HEK293 (cell line): ENCODE data around the gene TNNT2.

ENCODE experiments used
- GLIS1 ChIP-seq: fragments of 450-650 bp; formaldehyde crosslinking; IDR thresholded peaks from 2 replicates; pipeline ENCODE4 v1.5.1; 2016; ENCODE audit warnings: missing biosample characterization, missing genetic modification characterization
- GLIS2 ChIP-seq: fragments of 450-650 bp; formaldehyde crosslinking; IDR thresholded peaks from 2 replicates; pipeline ENCODE4 v1.5.1; 2016; ENCODE audit warnings: missing biosample characterization, missing genetic modification characterization
- IKZF3 ChIP-seq: fragments of 450-650 bp; IDR thresholded peaks from 2 replicates; pipeline ENCODE4 v1.5.0; 2018; ENCODE audit warnings: missing biosample characterization, mild to moderate bottlenecking, missing genetic modification characterization, moderate library complexity
- KLF10 ChIP-seq: fragments of 450-650 bp; IDR thresholded peaks from 2 replicates; pipeline ENCODE4 v1.5.1; 2018; ENCODE audit warnings: missing biosample characterization, mild to moderate bottlenecking, missing genetic modification characterization
- KLF7 ChIP-seq: fragments of 450-650 bp; formaldehyde crosslinking; IDR thresholded peaks from 2 replicates; pipeline ENCODE4 v1.5.1; 2016; ENCODE audit warnings: missing biosample characterization, missing genetic modification characterization, borderline replicate concordance
- KLF8 ChIP-seq: fragments of 450-650 bp; formaldehyde crosslinking; IDR thresholded peaks from 2 replicates; pipeline ENCODE4 v1.5.1; 2016; ENCODE audit warnings: missing biosample characterization, missing genetic modification characterization
- MYNN ChIP-seq: fragments of 450-650 bp; formaldehyde crosslinking; IDR thresholded peaks from 2 replicates; pipeline ENCODE4 v1.5.1; 2016; ENCODE audit warnings: missing biosample characterization, missing genetic modification characterization, borderline replicate concordance
- MZF1 ChIP-seq: fragments of 450-650 bp; formaldehyde crosslinking; IDR thresholded peaks from 2 replicates; pipeline ENCODE4 v1.5.1; 2017; ENCODE audit warnings: missing biosample characterization, missing genetic modification characterization, borderline replicate concordance
- SCRT1 ChIP-seq: fragments of 450-650 bp; formaldehyde crosslinking; IDR thresholded peaks from 2 replicates; pipeline ENCODE4 v1.5.1; 2016; ENCODE audit warnings: missing biosample characterization, missing genetic modification characterization, borderline replicate concordance
- YY2 ChIP-seq: fragments of 450-650 bp; formaldehyde crosslinking; IDR thresholded peaks from 2 replicates; pipeline ENCODE4 v1.5.1; 2016; ENCODE audit warnings: missing biosample characterization, missing genetic modification characterization
- ZBTB17 ChIP-seq: fragments of 450-650 bp; formaldehyde crosslinking; IDR thresholded peaks from 2 replicates; pipeline ENCODE4 v1.5.1; 2016; ENCODE audit warnings: missing biosample characterization, missing genetic modification characterization
- ZNF10 ChIP-seq: fragments of 450-650 bp; formaldehyde crosslinking; IDR thresholded peaks from 2 replicates; pipeline ENCODE4 v1.5.1; 2017; ENCODE audit warnings: missing biosample characterization, missing genetic modification characterization
- ZNF214 ChIP-seq: fragments of 450-650 bp; formaldehyde crosslinking; IDR thresholded peaks from 2 replicates; pipeline ENCODE4 v1.5.1; 2017; ENCODE audit warnings: missing biosample characterization, mild to moderate bottlenecking, missing genetic modification characterization, borderline replicate concordance
- ZNF24 ChIP-seq: fragments of 450-650 bp; formaldehyde crosslinking; IDR thresholded peaks from 2 replicates; pipeline ENCODE4 v1.5.1; 2016; ENCODE audit warnings: missing biosample characterization, missing genetic modification characterization
- ZNF341 ChIP-seq: fragments of 450-650 bp; formaldehyde crosslinking; IDR thresholded peaks from 2 replicates; pipeline ENCODE4; 2016; ENCODE audit warnings: low read depth, missing biosample characterization, missing genetic modification characterization
- ZNF416 ChIP-seq: fragments of 450-650 bp; formaldehyde crosslinking; IDR thresholded peaks from 2 replicates; pipeline ENCODE4 v1.5.1; 2016; ENCODE audit warnings: missing biosample characterization, missing genetic modification characterization
- ZNF501 ChIP-seq: fragments of 450-650 bp; formaldehyde crosslinking; IDR thresholded peaks from 2 replicates; pipeline ENCODE4 v1.5.1; 2016; ENCODE audit warnings: missing biosample characterization, missing genetic modification characterization
- ZNF521 ChIP-seq: fragments of 450-650 bp; formaldehyde crosslinking; IDR thresholded peaks from 2 replicates; pipeline ENCODE4 v1.5.1; 2017; ENCODE audit warnings: missing biosample characterization, mild to moderate bottlenecking, missing genetic modification characterization
- ZNF530 ChIP-seq: fragments of 450-650 bp; formaldehyde crosslinking; IDR thresholded peaks from 2 replicates; pipeline ENCODE4 v1.5.1; 2016; ENCODE audit warnings: low read depth, missing biosample characterization, missing genetic modification characterization
- ZNF548 ChIP-seq: fragments of 450-650 bp; formaldehyde crosslinking; IDR thresholded peaks from 2 replicates; pipeline ENCODE4 v1.5.1; 2016; ENCODE audit warnings: missing biosample characterization, missing genetic modification characterization
- ZNF549 ChIP-seq: fragments of 450-650 bp; IDR thresholded peaks from 2 replicates; pipeline ENCODE4 v1.5.1; 2018; ENCODE audit warnings: missing biosample characterization, missing genetic modification characterization, mild to moderate bottlenecking, inconsistent platforms, moderate library complexity
- ZNF600 ChIP-seq: fragments of 450-650 bp; formaldehyde crosslinking; IDR thresholded peaks from 2 replicates; pipeline ENCODE4 v1.5.1; 2016; ENCODE audit warnings: missing biosample characterization, missing genetic modification characterization
- ZNF658 ChIP-seq: fragments of 450-650 bp; formaldehyde crosslinking; IDR thresholded peaks from 2 replicates; pipeline ENCODE4; 2016; ENCODE audit warnings: missing biosample characterization, missing genetic modification characterization
- ZNF707 ChIP-seq: fragments of 450-650 bp; formaldehyde crosslinking; IDR thresholded peaks from 2 replicates; pipeline ENCODE4 v1.5.1; 2016; ENCODE audit warnings: missing biosample characterization, missing genetic modification characterization
- ZNF747 ChIP-seq: fragments of 450-650 bp; formaldehyde crosslinking; IDR thresholded peaks from 2 replicates; pipeline ENCODE4 v1.5.1; 2016; ENCODE audit warnings: missing biosample characterization, missing genetic modification characterization
- ZNF776 ChIP-seq: fragments of 450-650 bp; formaldehyde crosslinking; IDR thresholded peaks from 2 replicates; pipeline ENCODE4 v1.5.0; 2017; ENCODE audit warnings: missing biosample characterization, missing genetic modification characterization, borderline replicate concordance
- ZNF830 ChIP-seq: fragments of 450-650 bp; IDR thresholded peaks from 2 replicates; pipeline ENCODE4 v1.5.0; 2018; ENCODE audit warnings: missing biosample characterization, missing genetic modification characterization, low read depth, mild to moderate bottlenecking, moderate library complexity
- ZSCAN16 ChIP-seq: fragments of 450-650 bp; formaldehyde crosslinking; IDR thresholded peaks from 2 replicates; pipeline ENCODE4 v1.5.1; 2016; ENCODE audit warnings: missing biosample characterization, missing genetic modification characterization
- TF ChIP-seq, protein P1 (sequence below): fragments of 450-650 bp; formaldehyde crosslinking; IDR thresholded peaks from 2 replicates; pipeline ENCODE4 v1.5.1; 2017; ENCODE audit warnings: missing biosample characterization, missing genetic modification characterization
- TF ChIP-seq, protein P2 (sequence below): fragments of 450-650 bp; formaldehyde crosslinking; IDR thresholded peaks from 2 replicates; pipeline ENCODE4 v1.5.1; 2016; ENCODE audit warnings: missing biosample characterization, missing genetic modification characterization
- TF ChIP-seq, protein P3 (sequence below): fragments of 450-650 bp; formaldehyde crosslinking; IDR thresholded peaks from 2 replicates; pipeline ENCODE4 v1.5.1; 2017; ENCODE audit warnings: missing biosample characterization, missing genetic modification characterization
- TF ChIP-seq, protein P4 (sequence below): fragments of 450-650 bp; formaldehyde crosslinking; optimal IDR thresholded peaks from 2 replicates; pipeline ENCODE3; 2016; ENCODE audit warnings: missing biosample characterization, mild to moderate bottlenecking, missing genetic modification characterization
- TF ChIP-seq, protein P5 (sequence below): fragments of 450-650 bp; formaldehyde crosslinking; IDR thresholded peaks from 2 replicates; pipeline ENCODE4 v1.5.1; 2017; ENCODE audit warnings: missing biosample characterization, missing genetic modification characterization

Gene TNNT2

DNA sequence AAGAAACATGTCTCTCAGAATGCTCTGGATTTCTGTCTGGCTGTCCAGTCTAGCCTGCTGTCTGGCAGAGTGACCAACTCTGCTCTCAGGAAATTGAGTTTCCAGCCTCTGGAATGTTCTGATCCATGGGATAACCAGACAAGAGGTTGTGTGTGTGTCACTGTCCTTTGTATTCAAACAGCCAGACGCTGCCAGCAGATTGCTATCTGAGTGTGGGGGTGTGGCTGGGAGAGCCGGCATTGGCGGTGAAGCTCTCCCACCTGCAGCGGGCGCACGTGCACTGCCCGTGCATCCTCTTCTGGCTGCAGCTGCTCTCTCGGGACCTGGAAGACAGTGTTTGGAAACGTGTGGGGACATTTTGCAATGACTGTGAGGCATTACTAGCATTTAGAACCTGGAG, 68.1 kb downstream of the TNNT2 start (continued):
- TF ChIP-seq, protein P1, sequence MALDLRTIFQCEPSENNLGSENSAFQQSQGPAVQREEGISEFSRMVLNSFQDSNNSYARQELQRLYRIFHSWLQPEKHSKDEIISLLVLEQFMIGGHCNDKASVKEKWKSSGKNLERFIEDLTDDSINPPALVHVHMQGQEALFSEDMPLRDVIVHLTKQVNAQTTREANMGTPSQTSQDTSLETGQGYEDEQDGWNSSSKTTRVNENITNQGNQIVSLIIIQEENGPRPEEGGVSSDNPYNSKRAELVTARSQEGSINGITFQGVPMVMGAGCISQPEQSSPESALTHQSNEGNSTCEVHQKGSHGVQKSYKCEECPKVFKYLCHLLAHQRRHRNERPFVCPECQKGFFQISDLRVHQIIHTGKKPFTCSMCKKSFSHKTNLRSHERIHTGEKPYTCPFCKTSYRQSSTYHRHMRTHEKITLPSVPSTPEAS (tag by site-specific recombination): no peak
- TF ChIP-seq ZNF830 (tag by site-specific recombination) (no peak), MZF1 (tag by site-specific recombination) (no peak), KLF7 (tag by site-specific recombination) (no peak), IKZF3 (tag by site-specific recombination) (peak; percentile 78), ZNF776 (tag by site-specific recombination) (no peak), ZNF214 (tag by site-specific recombination) (no peak), ZBTB17 (peak; percentile 72), MYNN (tag by site-specific recombination) (no peak), ZNF24 (tag by site-specific recombination) (no peak), ZNF549 (tag by site-specific recombination) (no peak), YY2 (tag by site-specific recombination) (no peak), ZNF747 (tag by site-specific recombination) (no peak), ZNF341 (tag by site-specific recombination) (peak; percentile 81), ZNF600 (tag by site-specific recombination) (no peak), ZSCAN16 (tag by site-specific recombination) (no peak), ZNF501 (tag by site-specific recombination) (no peak), ZNF530 (tag by site-specific recombination) (no peak), GLIS2 (tag by site-specific recombination) (0 out of 2 replicates have a peak, but pooled peaks have one; percentile 32), SCRT1 (no peak), ZNF658 (tag by site-specific recombination) (no peak), ZNF521 (tag by site-specific recombination) (no peak), KLF10 (tag by site-specific recombination) (peak; percentile 83), ZNF548 (tag by site-specific recombination) (no peak), ZNF10 (tag by site-specific recombination) (no peak), ZNF707 (no peak), KLF8 (tag by site-specific recombination) (peak; percentile 33; the same call in 1 of the 2 replicates), GLIS1 (peak; percentile 70), ZNF416 (tag by site-specific recombination) (no peak)
- TF ChIP-seq, protein P2, sequence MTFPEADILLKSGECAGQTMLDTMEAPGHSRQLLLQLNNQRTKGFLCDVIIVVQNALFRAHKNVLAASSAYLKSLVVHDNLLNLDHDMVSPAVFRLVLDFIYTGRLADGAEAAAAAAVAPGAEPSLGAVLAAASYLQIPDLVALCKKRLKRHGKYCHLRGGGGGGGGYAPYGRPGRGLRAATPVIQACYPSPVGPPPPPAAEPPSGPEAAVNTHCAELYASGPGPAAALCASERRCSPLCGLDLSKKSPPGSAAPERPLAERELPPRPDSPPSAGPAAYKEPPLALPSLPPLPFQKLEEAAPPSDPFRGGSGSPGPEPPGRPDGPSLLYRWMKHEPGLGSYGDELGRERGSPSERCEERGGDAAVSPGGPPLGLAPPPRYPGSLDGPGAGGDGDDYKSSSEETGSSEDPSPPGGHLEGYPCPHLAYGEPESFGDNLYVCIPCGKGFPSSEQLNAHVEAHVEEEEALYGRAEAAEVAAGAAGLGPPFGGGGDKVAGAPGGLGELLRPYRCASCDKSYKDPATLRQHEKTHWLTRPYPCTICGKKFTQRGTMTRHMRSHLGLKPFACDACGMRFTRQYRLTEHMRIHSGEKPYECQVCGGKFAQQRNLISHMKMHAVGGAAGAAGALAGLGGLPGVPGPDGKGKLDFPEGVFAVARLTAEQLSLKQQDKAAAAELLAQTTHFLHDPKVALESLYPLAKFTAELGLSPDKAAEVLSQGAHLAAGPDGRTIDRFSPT (tag by site-specific recombination): no peak
- TF ChIP-seq, protein P3, sequence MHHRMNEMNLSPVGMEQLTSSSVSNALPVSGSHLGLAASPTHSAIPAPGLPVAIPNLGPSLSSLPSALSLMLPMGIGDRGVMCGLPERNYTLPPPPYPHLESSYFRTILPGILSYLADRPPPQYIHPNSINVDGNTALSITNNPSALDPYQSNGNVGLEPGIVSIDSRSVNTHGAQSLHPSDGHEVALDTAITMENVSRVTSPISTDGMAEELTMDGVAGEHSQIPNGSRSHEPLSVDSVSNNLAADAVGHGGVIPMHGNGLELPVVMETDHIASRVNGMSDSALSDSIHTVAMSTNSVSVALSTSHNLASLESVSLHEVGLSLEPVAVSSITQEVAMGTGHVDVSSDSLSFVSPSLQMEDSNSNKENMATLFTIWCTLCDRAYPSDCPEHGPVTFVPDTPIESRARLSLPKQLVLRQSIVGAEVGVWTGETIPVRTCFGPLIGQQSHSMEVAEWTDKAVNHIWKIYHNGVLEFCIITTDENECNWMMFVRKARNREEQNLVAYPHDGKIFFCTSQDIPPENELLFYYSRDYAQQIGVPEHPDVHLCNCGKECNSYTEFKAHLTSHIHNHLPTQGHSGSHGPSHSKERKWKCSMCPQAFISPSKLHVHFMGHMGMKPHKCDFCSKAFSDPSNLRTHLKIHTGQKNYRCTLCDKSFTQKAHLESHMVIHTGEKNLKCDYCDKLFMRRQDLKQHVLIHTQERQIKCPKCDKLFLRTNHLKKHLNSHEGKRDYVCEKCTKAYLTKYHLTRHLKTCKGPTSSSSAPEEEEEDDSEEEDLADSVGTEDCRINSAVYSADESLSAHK (tag by site-specific recombination): no peak
- TF ChIP-seq, protein P4, sequence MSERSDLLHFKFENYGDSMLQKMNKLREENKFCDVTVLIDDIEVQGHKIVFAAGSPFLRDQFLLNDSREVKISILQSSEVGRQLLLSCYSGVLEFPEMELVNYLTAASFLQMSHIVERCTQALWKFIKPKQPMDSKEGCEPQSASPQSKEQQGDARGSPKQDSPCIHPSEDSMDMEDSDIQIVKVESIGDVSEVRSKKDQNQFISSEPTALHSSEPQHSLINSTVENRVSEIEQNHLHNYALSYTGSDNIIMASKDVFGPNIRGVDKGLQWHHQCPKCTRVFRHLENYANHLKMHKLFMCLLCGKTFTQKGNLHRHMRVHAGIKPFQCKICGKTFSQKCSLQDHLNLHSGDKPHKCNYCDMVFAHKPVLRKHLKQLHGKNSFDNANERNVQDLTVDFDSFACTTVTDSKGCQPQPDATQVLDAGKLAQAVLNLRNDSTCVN: peak; percentile 29
- TF ChIP-seq, protein P5, sequence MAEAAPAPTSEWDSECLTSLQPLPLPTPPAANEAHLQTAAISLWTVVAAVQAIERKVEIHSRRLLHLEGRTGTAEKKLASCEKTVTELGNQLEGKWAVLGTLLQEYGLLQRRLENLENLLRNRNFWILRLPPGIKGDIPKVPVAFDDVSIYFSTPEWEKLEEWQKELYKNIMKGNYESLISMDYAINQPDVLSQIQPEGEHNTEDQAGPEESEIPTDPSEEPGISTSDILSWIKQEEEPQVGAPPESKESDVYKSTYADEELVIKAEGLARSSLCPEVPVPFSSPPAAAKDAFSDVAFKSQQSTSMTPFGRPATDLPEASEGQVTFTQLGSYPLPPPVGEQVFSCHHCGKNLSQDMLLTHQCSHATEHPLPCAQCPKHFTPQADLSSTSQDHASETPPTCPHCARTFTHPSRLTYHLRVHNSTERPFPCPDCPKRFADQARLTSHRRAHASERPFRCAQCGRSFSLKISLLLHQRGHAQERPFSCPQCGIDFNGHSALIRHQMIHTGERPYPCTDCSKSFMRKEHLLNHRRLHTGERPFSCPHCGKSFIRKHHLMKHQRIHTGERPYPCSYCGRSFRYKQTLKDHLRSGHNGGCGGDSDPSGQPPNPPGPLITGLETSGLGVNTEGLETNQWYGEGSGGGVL (tag by site-specific recombination): no peak
